Measurements from ENCODE around the gene ABHD16B. TPM values are rescaled to one million over a fixed set of nuclear protein-coding genes. Genes with fewer than 3 reads are reported as not detected.
"Not testable (repeated sequence)": the region's sequence is repeated elsewhere in the genome, so short reads cannot be mapped to it uniquely, and the experiment has no call there.

Gene ABHD16B
- total RNA-seq, 4 donors from 2014 or later: not detected

DNA sequence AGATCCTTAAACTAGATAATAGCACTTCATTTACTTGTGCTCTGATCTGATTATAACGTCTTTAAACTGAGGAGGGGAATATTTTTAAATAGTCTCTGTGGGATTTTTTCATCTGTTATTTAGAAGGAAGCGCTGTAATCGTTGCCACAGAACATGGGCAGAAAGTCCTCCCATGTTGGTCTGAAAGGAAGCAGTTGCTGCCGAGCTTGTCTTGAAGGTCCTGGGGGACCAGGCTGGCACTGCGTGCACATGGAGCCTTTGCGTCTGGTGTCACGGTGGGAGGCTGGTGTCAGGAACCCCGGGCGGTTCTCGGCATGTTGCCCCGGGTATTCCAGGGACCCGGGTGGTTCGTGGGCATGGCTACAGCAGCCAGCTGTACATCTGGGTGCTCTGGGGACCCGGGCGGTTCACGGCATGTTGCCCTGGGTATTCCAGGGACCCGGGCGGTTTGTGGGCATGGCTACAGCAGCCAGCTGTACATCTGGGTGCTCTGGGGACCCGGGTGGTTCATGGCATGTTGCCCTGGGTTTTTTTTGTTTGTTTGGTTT is 15.3 kb downstream of the ABHD16B start:
- Histone ChIP-seq H3K36me3 (peaks cover 0 to 48% of the 10 kb centered on the region in 2 donors), H3K4me3 (no peak overlapping the region), H3K9me3 (no peaks in the 10 kb centered on the region), H3K27ac (peak overlapping the region in 3 of 4 donors; percentile 78 to 83 (median 82)), H3K27me3 (no peaks in the 10 kb centered on the region), H3K4me1 (peaks cover 18 to 19% of the 10 kb centered on the region in 2 donors)
- ATAC-seq (no peak), DNase-seq (no peak)
- in situ Hi-C loops (cut with MboI; ENCODE audit: low sequenced_read_pairs in 4 of 4) (no loop called here), intact Hi-C loops (cut with DNase I; ENCODE audit: low total_unique reads) (no loop called here)
- no peak for TF ChIP-seq POLR2A (IDR thresholded peaks at IDR 0.05)
- TF ChIP-seq, protein P1, sequence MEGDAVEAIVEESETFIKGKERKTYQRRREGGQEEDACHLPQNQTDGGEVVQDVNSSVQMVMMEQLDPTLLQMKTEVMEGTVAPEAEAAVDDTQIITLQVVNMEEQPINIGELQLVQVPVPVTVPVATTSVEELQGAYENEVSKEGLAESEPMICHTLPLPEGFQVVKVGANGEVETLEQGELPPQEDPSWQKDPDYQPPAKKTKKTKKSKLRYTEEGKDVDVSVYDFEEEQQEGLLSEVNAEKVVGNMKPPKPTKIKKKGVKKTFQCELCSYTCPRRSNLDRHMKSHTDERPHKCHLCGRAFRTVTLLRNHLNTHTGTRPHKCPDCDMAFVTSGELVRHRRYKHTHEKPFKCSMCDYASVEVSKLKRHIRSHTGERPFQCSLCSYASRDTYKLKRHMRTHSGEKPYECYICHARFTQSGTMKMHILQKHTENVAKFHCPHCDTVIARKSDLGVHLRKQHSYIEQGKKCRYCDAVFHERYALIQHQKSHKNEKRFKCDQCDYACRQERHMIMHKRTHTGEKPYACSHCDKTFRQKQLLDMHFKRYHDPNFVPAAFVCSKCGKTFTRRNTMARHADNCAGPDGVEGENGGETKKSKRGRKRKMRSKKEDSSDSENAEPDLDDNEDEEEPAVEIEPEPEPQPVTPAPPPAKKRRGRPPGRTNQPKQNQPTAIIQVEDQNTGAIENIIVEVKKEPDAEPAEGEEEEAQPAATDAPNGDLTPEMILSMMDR (IDR thresholded peaks at IDR 0.05 in 4 of 5, conservative IDR thresholded peaks at IDR 0.05 in 1 of 5): no peak

DNA sequence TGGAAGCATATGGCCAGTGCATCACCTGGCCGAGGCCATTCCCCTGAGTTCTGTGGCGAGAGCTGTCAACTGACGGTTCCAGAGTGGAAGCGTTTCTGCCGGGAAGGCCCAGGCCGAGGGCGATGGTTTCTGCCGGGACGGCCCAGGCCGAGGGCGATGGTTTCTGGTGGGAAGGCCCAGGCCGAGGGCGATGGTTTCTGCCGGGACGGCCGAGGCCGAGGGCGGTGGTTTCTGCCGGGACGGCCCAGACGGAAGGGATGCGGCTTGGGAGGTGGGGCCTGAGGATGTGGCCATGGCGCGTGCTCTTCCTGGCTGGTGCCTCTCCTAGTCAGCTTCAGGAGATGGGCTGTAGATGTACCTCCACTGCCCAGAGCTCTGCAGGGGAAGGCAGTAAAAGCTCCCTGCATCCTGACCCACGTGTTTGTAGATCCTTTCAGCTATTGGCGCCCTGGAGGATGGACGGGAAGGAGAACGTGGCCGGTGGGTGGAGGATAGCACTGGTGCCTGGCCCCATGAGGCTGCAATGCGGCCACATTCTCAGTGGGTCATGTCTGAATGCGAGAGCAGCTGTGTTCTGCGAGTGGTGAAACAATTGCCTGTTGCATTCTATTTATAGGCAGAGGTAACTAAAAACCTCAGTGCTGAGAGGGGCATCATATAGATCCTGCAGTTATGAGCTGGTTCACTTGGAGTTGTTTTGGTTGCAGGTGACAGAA is 16.6 kb downstream of the ABHD16B start:
- Histone ChIP-seq H3K4me1 (peaks cover 18 to 19% of the 10 kb centered on the region in 2 donors), H3K36me3 (peaks cover 0 to 39% of the 10 kb centered on the region in 2 donors), H3K9me3 (no peaks in the 10 kb centered on the region), H3K27me3 (no peaks in the 10 kb centered on the region), H3K27ac (peak overlapping the region; percentile 77 to 83 (median 80)), H3K4me3 (no peak overlapping the region)
- intact Hi-C loops (cut with DNase I; ENCODE audit: low total_unique reads) (no loop called here), in situ Hi-C loops (cut with MboI; ENCODE audit: low sequenced_read_pairs in 4 of 4) (no loop called here)
- peak; percentile 15 to 42 for TF ChIP-seq POLR2A (IDR thresholded peaks at IDR 0.05)
- TF ChIP-seq, protein P1 (IDR thresholded peaks at IDR 0.05 in 4 of 5, conservative IDR thresholded peaks at IDR 0.05 in 1 of 5): no peak
- DNase-seq (peak; percentile 39 to 75), ATAC-seq (peak; percentile 95 to 96)

DNA sequence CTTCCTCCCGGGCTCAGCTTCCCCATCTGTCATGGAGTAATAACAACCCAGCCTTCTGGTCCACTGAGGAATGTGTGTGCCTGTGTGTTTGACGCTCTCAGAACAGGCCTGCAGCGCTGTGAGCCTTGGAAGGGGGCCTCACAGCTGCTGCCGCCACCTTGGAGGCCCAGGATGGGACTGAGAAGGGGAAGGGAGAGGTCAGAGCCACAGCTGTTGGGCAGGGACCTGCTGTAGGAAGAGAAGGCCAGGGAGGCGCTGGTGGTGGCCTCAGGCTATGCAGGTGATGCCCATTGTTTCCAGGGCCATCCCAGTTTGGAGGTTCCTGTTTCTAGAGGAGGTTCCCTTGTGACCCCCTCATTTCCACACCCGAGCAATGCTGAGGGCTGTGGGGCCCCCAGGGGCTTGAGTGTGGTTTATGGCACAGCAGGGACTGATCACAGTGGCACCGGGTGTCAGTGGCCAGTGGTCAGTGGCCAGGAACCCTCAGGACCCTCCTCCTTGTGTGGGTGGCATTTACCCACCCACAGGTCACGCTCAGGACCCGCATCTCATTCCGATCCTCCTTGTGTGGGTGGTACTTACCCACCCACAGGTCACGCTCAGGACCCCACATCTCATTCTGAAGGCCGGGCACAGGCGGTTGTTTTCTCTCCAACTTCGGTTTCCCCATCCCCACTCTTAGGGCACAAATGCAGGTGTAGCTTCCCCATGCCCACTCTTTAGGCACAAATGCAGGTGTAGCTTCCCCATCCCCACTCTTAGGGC is 17.8 kb downstream of the ABHD16B start:
- no peaks in the 10 kb centered on the region for H3K27me3 ChIP-seq
- ATAC-seq (no peak), DNase-seq (no peak)
- in situ Hi-C loops (cut with MboI; ENCODE audit: low sequenced_read_pairs in 4 of 4) (no loop called here), intact Hi-C loops (cut with DNase I; ENCODE audit: low total_unique reads) (no loop called here)
- H3K9me3 ChIP-seq: no peaks in the 10 kb centered on the region
- H3K4me1 ChIP-seq: peaks cover 23 to 24% of the 10 kb centered on the region in 2 donors
- no peak overlapping the region for H3K4me3 ChIP-seq
- H3K36me3 ChIP-seq: peaks cover 0 to 37% of the 10 kb centered on the region in 2 donors
- TF ChIP-seq POLR2A (IDR thresholded peaks at IDR 0.05): no peak
- TF ChIP-seq, protein P1 (IDR thresholded peaks at IDR 0.05 in 4 of 5, conservative IDR thresholded peaks at IDR 0.05 in 1 of 5): no peak
- peak overlapping the region; percentile 77 to 83 (median 80) for H3K27ac ChIP-seq

DNA sequence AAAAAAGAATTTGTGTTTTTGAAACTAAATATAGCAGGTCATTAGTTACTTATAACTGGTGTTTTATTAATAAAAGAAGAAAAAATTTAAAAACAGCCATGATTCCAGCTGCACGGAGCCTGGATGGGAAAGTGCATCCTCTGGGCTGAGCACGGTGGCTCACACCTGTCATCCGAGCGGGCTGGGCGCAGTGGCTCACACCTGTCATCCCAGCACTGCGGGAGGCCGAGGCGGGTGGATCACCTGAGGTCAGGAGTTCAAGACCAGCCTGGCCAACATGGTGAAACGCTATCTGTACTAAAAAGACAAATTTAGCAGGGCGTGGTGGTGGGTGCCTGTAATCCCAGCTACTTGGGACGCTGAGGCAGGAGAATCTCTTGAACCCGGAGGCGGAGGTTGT is 19.6 kb downstream of the ABHD16B start:
- peaks cover 0 to 26% of the 10 kb centered on the region in 2 donors for H3K36me3 ChIP-seq
- H3K27me3 ChIP-seq; H3K27ac ChIP-seq; H3K9me3 ChIP-seq; in situ Hi-C loops (cut with MboI; ENCODE audit: low sequenced_read_pairs in 4 of 4); H3K4me3 ChIP-seq; intact Hi-C loops (cut with DNase I; ENCODE audit: low total_unique reads); ATAC-seq; DNase-seq: not testable (repeated sequence)
- peaks cover 28 to 38% of the 10 kb centered on the region in 2 donors for H3K4me1 ChIP-seq
